C4-2B (cell line): ENCODE data around the gene TMEM204.

Source experiments
- CTCF ChIP-seq: fragments of 450-650 bp; conservative IDR thresholded peaks from 2 replicates; pipeline ENCODE4 v1.5.1; 2017; ENCODE audit warnings: mild to moderate bottlenecking
- ZFX ChIP-seq: fragments of 450-650 bp; IDR thresholded peaks from 2 replicates; pipeline ENCODE4 v1.6.1; 2017

GRCh38 chr16:1543085-1543896 is 9.8 kb downstream of the TMEM204 start:
- TF ChIP-seq CTCF (no peak), ZFX (no peak)
